ENCODE measurements around the gene EDARADD.

GRCh38 chr1:236518322-236518721 is 124.2 kb downstream of the EDARADD start:
- no peak for TF ChIP-seq GATA2 (IDR thresholded peaks at IDR 0.05; ENCODE audit: low read depth, low read length)
- no peak for TF ChIP-seq GATA3 (IDR thresholded peaks at IDR 0.05; ENCODE audit: low read depth, low read length)

Data from SH-SY5Y (cell line).